Activated CD4-positive, alpha-beta T cell treated with anti-CD3 and anti-CD28 coated beads for 36 hours (primary cell): Measurements from ENCODE around the gene ERMP1. TPM values are rescaled to one million over a fixed set of nuclear protein-coding genes. Genes with fewer than 3 reads are reported as not detected.

Experiments used
- ATAC-seq: fragments of 200-7000 bp; cut with Tn5 transposase; one replicate; pipeline ENCODE4 v1.10.0; 2021; ENCODE audit warnings: mild to moderate bottlenecking, moderate library complexity
- CTCF ChIA-PET: fragments of 350-600 bp; sonication (Branson Sonifier 250); formaldehyde crosslinking; loops from one replicate; lab custom pipeline; 2021; ENCODE audit warnings: antibody characterized with exemption; lab: Charles Lee
- POLR2A ChIA-PET: fragments of 350-600 bp; sonication (Branson Sonifier 250); formaldehyde crosslinking; loops from one replicate; lab custom pipeline; 2021; ENCODE audit warnings: antibody characterized with exemption, inconsistent platforms; lab: Charles Lee
- DNase-seq: peaks from one replicate; pipeline ENCODE4 v3.0.0-alpha.2; 2020
- H3K27ac Mint-ChIP-seq: one replicate; pipeline ENCODE4 v1.8.0; 2021; ENCODE audit warnings: mixed read lengths
- H3K27me3 Mint-ChIP-seq: one replicate; pipeline ENCODE4 v1.8.0; 2021; ENCODE audit warnings: mixed read lengths
- H3K36me3 Mint-ChIP-seq: one replicate; pipeline ENCODE4 v1.8.0; 2021; ENCODE audit warnings: low read depth, mixed read lengths
- H3K4me1 Mint-ChIP-seq: one replicate; pipeline ENCODE4 v1.8.0; 2021; ENCODE audit warnings: mixed read lengths
- H3K4me3 Mint-ChIP-seq: one replicate; pipeline ENCODE4 v1.8.0; 2021; ENCODE audit warnings: mild to moderate bottlenecking, moderate library complexity, mixed read lengths
- H3K9me3 Mint-ChIP-seq: one replicate; pipeline ENCODE4 v1.8.0; 2021; ENCODE audit warnings: low read depth, mixed read lengths
- intact Hi-C, 2 experiments: fragments of 100-400 bp; cut with DNase I in 1 of 2; cut with micrococcal nuclease in 1 of 2; formaldehyde crosslinking; loops; one replicate each; pipeline versions ENCODE4 v1.14.2 to v1.15.1; 2022 to 2024; cut with DNase I, micrococcal nuclease
- total RNA-seq, 2 experiments: library from RNA; stranded (reverse); gene quantifications; one replicate each; pipeline ENCODE4 v1.2.3, GENCODE V29; 2021

ERMP1 gene
- total RNA-seq, 2 experiments from 2014 or later: 13.3 to 13.9 TPM

DNA sequence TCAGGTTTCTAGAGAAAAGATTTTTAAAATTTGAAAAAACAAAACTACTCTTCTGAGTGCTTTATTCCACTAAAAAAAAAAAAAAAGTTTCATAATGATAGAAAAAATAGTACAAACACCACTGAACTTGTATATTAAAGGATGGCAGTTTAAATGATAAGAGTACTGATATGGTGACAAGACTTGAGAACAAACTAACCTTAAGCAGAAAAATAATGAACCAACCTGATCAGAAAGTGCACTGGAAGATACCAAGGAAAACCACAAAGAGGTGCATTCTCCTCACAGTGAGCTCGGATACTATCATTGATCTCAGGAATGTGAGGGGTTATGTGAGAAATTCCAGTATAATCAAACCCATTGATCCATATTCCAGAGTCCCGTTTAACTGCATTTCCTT, 34.3 kb downstream of the ERMP1 start:
- CTCF ChIA-PET: interaction anchor here (0.6 to 1.7 kb wide), 6 partner anchors 10 to 256 kb away, joined by 3 to 7 read pairs (median 4); no protein-coding TSS in a partner anchor
- POLR2A ChIA-PET: no interaction called here
- H3K4me1 Mint-ChIP-seq: peaks cover 29% of the 10 kb centered on the region
- no peak for ATAC-seq
- no peaks in the 10 kb centered on the region for H3K27me3 Mint-ChIP-seq
- H3K4me3 Mint-ChIP-seq: no peak overlapping the region
- intact Hi-C loops: loop anchor here in 1 of 2 experiments (5.0 kb wide), 1 partner anchor 54 kb away; no protein-coding TSS in a partner anchor
- H3K27ac Mint-ChIP-seq: peak overlapping the region; percentile 55
- H3K36me3 Mint-ChIP-seq: peaks cover 17% of the 10 kb centered on the region
- no peaks in the 10 kb centered on the region for H3K9me3 Mint-ChIP-seq
- no peak for DNase-seq

GRCh38 chr9:5796298-5796697, 36.6 kb downstream of the ERMP1 start:
- H3K27ac Mint-ChIP-seq: no peak overlapping the region

GRCh38 chr9:5793812-5794211, 39.1 kb downstream of the ERMP1 start:
- CTCF ChIA-PET: interaction anchor here (1.0 to 1.1 kb wide), 3 partner anchors 10 to 279 kb away, joined by 3 to 5 read pairs (median 4); partner anchors contain the start of gene ERMP1
- no peaks in the 10 kb centered on the region for H3K27me3 Mint-ChIP-seq
- peaks cover 2% of the 10 kb centered on the region for H3K9me3 Mint-ChIP-seq
- peaks cover 47% of the 10 kb centered on the region for H3K4me1 Mint-ChIP-seq
- DNase-seq: no peak
- H3K27ac Mint-ChIP-seq: no peak overlapping the region
- H3K36me3 Mint-ChIP-seq: peaks cover 46% of the 10 kb centered on the region
- POLR2A ChIA-PET: no interaction called here
- H3K4me3 Mint-ChIP-seq: no peak overlapping the region
- peak; percentile 61 for ATAC-seq
- intact Hi-C loops: no loop called here

More at GRCh38 chr9:5796298-5796697, 36.6 kb downstream of the ERMP1 start:
- H3K4me1 Mint-ChIP-seq: peaks cover 45% of the 10 kb centered on the region
- no peak for ATAC-seq
- DNase-seq: no peak
- H3K36me3 Mint-ChIP-seq: peaks cover 26% of the 10 kb centered on the region
- no peak overlapping the region for H3K4me3 Mint-ChIP-seq
- H3K27me3 Mint-ChIP-seq: no peaks in the 10 kb centered on the region
- POLR2A ChIA-PET: interaction anchor here (0.6 kb wide), 1 partner anchor 236 kb away, joined by 3 read pairs; no protein-coding TSS in a partner anchor
- CTCF ChIA-PET: interaction anchor here (0.6 to 1.2 kb wide), 4 partner anchors 9 to 510 kb away, joined by 3 read pairs; no protein-coding TSS in a partner anchor
- intact Hi-C loops: loop anchor here in 1 of 2 experiments (5.0 kb wide), 1 partner anchor 56 kb away; no protein-coding TSS in a partner anchor
- H3K9me3 Mint-ChIP-seq: no peaks in the 10 kb centered on the region

DNA sequence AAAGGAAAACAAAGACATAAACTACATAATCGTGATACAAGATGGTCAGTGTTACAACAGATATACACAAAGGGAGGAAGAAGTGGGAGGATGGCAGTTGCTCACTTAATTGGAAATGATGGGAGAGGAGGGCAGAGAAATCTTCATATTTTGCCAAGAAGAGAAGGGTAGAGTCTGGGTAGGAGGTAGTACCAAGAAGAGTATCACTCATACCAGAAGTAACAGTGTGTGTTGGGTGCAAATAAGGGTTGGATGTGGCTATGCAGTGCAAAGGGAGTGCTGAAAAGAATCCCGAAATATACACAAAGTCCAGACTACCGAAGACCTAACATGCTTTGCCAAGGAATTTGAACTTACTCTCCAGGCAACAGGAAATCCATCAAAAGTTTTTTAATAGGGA, 41.0 kb downstream of the ERMP1 start:
- peaks cover 2% of the 10 kb centered on the region for H3K9me3 Mint-ChIP-seq
- POLR2A ChIA-PET: no interaction called here
- DNase-seq (no peak), ATAC-seq (peak; percentile 37)
- peaks cover 49% of the 10 kb centered on the region for H3K36me3 Mint-ChIP-seq
- H3K27me3 Mint-ChIP-seq: no peaks in the 10 kb centered on the region
- CTCF ChIA-PET: no interaction called here
- H3K27ac Mint-ChIP-seq: no peak overlapping the region
- intact Hi-C loops: no loop called here
- peaks cover 60% of the 10 kb centered on the region for H3K4me1 Mint-ChIP-seq
- H3K4me3 Mint-ChIP-seq: no peak overlapping the region

DNA sequence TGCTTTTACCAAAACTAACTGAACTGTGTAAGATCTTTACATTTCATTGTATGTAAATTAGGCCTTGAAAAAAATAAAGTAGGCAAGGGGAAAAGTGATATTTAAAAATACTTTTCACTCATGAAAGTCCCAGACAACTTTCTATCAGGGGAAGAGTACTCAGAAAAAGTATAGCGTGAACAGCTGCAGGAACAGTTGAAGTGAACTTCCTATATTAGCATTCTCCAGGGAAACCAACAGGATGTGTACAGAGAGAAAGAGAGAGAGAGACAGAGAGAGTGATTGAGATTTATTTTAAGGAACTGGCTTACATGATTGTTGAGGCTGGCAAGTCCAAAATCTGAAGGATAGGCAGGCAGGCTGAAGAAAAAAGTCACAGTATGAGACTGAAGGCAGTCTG, 42.0 kb downstream of the ERMP1 start:
- DNase-seq (no peak), ATAC-seq (no peak)
- peaks cover 53% of the 10 kb centered on the region for H3K36me3 Mint-ChIP-seq
- CTCF ChIA-PET: no interaction called here
- H3K27me3 Mint-ChIP-seq: no peaks in the 10 kb centered on the region
- H3K4me3 Mint-ChIP-seq: no peak overlapping the region
- intact Hi-C loops: no loop called here
- peaks cover 64% of the 10 kb centered on the region for H3K4me1 Mint-ChIP-seq
- peaks cover 2% of the 10 kb centered on the region for H3K9me3 Mint-ChIP-seq
- peak overlapping the region; percentile 26 for H3K27ac Mint-ChIP-seq
- POLR2A ChIA-PET: no interaction called here

GRCh38 chr9:5789489-5789888, 43.4 kb downstream of the ERMP1 start:
- Mint-ChIP-seq H3K9me3 (peaks cover 2% of the 10 kb centered on the region), H3K27ac (no peak overlapping the region), H3K4me3 (no peak overlapping the region), H3K4me1 (peaks cover 65% of the 10 kb centered on the region), H3K36me3 (peaks cover 60% of the 10 kb centered on the region), H3K27me3 (no peaks in the 10 kb centered on the region)
- CTCF ChIA-PET: no interaction called here
- DNase-seq (no peak), ATAC-seq (no peak)
- intact Hi-C loops: loop anchor here in 1 of 2 experiments (5.0 kb wide), 1 partner anchor 43 kb away; the partner anchor contains the start of gene ERMP1
- POLR2A ChIA-PET: no interaction called here

DNA sequence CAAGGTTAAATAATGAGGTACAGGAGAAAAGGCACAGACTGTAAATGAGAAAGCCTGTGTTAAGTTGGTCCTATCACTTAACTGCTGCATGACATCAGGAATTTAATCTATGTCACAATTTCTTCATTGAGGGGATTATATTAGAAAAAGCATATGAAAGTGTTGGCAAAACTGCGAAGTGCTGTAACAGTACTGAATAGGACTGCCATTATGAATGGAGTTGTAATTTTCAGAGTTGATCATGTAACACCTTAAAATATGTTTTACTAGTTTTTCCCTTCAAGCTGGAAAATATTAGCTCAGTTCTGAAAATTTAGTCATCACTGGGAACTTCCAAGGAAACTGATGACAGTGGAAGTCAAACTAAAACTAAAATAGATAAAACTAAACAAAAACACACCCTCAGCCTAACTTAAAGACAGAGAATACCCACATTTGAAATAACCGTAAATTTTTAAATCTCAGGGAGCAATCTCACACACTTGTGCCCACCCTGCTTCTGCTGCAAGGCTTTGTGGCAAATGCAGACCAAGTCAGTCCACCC, 45.1 kb downstream of the ERMP1 start:
- Mint-ChIP-seq H3K4me1 (peaks cover 59% of the 10 kb centered on the region), H3K4me3 (no peak overlapping the region), H3K36me3 (peaks cover 72% of the 10 kb centered on the region), H3K9me3 (peaks cover 10% of the 10 kb centered on the region), H3K27ac (peak overlapping the region; percentile 77), H3K27me3 (no peaks in the 10 kb centered on the region)
- ChIA-PET CTCF (interaction anchor here (1.3 to 1.6 kb wide), 2 partner anchors 11 to 28 kb away, joined by 3 to 4 read pairs; no protein-coding TSS in a partner anchor), POLR2A (no interaction called here)
- intact Hi-C loops: loop anchor here in 1 of 2 experiments (5.0 kb wide), 1 partner anchor 44 kb away; the partner anchor contains the start of gene ERMP1
- no peak for DNase-seq
- peak; percentile 73 for ATAC-seq

GRCh38 chr9:5787220-5787619, 45.7 kb downstream of the ERMP1 start:
- H3K36me3 Mint-ChIP-seq: peaks cover 78% of the 10 kb centered on the region
- peaks cover 56% of the 10 kb centered on the region for H3K4me1 Mint-ChIP-seq
- H3K9me3 Mint-ChIP-seq: peaks cover 15% of the 10 kb centered on the region
- ATAC-seq (no peak), DNase-seq (no peak)
- intact Hi-C loops: loop anchor here in 1 of 2 experiments (5.0 kb wide), 1 partner anchor 45 kb away; the partner anchor contains the start of gene ERMP1
- H3K27me3 Mint-ChIP-seq: no peaks in the 10 kb centered on the region
- H3K27ac Mint-ChIP-seq: peak overlapping the region; percentile 77
- H3K4me3 Mint-ChIP-seq: no peak overlapping the region
- CTCF ChIA-PET: interaction anchor here (0.9 to 1.6 kb wide), 4 partner anchors 9 to 27 kb away, joined by 3 to 4 read pairs (median 3); no protein-coding TSS in a partner anchor
- POLR2A ChIA-PET: no interaction called here

- Mint-ChIP-seq H3K4me3 (no peak overlapping the region), H3K27me3 (no peaks in the 10 kb centered on the region), H3K27ac (peak overlapping the region; percentile 4), H3K9me3 (peaks cover 19% of the 10 kb centered on the region), H3K36me3 (peaks cover 77% of the 10 kb centered on the region), H3K4me1 (peaks cover 50% of the 10 kb centered on the region)
- ChIA-PET POLR2A (no interaction called here), CTCF (interaction anchor here (0.9 to 1.6 kb wide), 3 partner anchors 10 to 27 kb away, joined by 3 read pairs; no protein-coding TSS in a partner anchor)
- DNase-seq (no peak), ATAC-seq (no peak)
- intact Hi-C loops: loop anchor here in 1 of 2 experiments (5.0 kb wide), 1 partner anchor 46 kb away; the partner anchor contains the start of gene ERMP1
Measured at GRCh38 chr9:5786370-5787127, 46.4 kb downstream of the ERMP1 start.

DNA sequence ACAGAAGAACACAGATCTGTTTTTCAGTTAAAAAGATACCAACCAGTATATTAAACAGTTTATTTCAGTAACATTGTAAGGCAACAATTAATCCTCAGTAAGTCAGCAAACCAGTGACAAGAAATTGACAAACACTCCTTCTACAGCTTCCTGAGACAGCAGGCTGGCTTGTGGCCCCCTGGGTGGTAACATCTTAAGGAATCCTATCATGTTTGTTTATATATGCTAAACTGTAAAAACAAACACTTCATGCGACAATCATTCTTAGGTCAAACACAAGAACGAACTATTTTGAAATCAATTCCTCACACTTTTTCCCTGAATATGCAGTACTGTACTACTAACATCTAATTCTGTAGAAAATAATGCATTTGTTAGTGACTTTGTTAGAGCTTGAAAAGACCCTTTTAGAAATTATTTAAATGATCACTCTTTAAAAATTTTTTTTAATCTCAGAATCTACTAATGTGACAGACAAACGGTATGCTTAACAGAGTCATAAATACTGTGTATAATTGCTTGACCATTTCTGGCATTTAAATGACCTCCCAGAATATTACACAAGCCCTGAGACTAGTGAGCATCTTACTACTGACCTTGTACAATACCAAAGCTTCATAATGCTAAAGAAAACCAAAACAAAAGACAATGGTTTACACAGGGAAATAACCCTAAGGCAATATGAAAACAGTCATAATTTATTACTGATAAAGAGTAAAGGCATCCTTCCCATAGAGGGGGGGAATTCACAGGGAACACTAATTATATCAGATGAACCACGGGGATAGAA, 48.2 kb downstream of the ERMP1 start:
- peaks cover 80% of the 10 kb centered on the region for H3K36me3 Mint-ChIP-seq
- H3K9me3 Mint-ChIP-seq: peaks cover 22% of the 10 kb centered on the region
- ChIA-PET POLR2A (no interaction called here), CTCF (no interaction called here)
- intact Hi-C loops: loop anchor here in 1 of 2 experiments (5.0 kb wide), 1 partner anchor 48 kb away; the partner anchor contains the start of gene ERMP1
- H3K4me1 Mint-ChIP-seq: peaks cover 36% of the 10 kb centered on the region
- no peak overlapping the region for H3K4me3 Mint-ChIP-seq
- no peaks in the 10 kb centered on the region for H3K27me3 Mint-ChIP-seq
- ATAC-seq (no peak), DNase-seq (no peak)
- peak overlapping the region; percentile 38 for H3K27ac Mint-ChIP-seq

- Mint-ChIP-seq H3K27me3 (no peaks in the 10 kb centered on the region), H3K4me1 (peaks cover 34% of the 10 kb centered on the region), H3K36me3 (peaks cover 81% of the 10 kb centered on the region), H3K4me3 (no peak overlapping the region), H3K9me3 (peaks cover 22% of the 10 kb centered on the region), H3K27ac (no peak overlapping the region)
- intact Hi-C loops: no loop called here
- DNase-seq (no peak), ATAC-seq (no peak)
- ChIA-PET CTCF (no interaction called here), POLR2A (no interaction called here)
Measured at GRCh38 chr9:5783982-5784381, 48.9 kb downstream of the ERMP1 start.
